ENCODE results near the gene C3orf20. TPM values are rescaled to one million over a fixed set of nuclear protein-coding genes. Genes with fewer than 3 reads are reported as not detected.

C3orf20 gene
- total and polyA plus RNA-seq, 7 experiments from 2014 or later = 0.05 to 0.81 (median 0.29) TPM; not detected in 1

- H3K36me3 Mint-ChIP-seq = peaks cover 0 to 26% (median 6%) of the 10 kb centered on the region in 5 donors
- no peak overlapping the region for H3K4me3 ChIP-seq (ENCODE audit: low read length)
- no peaks in the 10 kb centered on the region for H3K36me3 ChIP-seq (ENCODE audit: control insufficient read depth in 2 of 3, insufficient read depth in 3 of 3, low read length in 3 of 3)
- H3K4me1 ChIP-seq (ENCODE audit: control insufficient read depth in 2 of 2, insufficient read depth in 2 of 2, low read length in 2 of 2) = no peaks in the 10 kb centered on the region
- ChIA-PET POLR2A (no interaction called here), CTCF (no interaction called here)
- no peak overlapping the region for H3K27ac Mint-ChIP-seq
- DNase-seq (no peak), ATAC-seq (no peak)
- no peaks in the 10 kb centered on the region for H3K27me3 Mint-ChIP-seq
- H3K27ac ChIP-seq (ENCODE audit: low read depth, low read length) = no peak overlapping the region
- no peaks in the 10 kb centered on the region for H3K27me3 ChIP-seq (ENCODE audit: control insufficient read depth in 2 of 2, insufficient read depth in 2 of 2, low read length in 2 of 2)
- H3K4me3 Mint-ChIP-seq = no peak overlapping the region
- H3K9me3 Mint-ChIP-seq = no peaks in the 10 kb centered on the region
- intact Hi-C loops (cut with micrococcal nuclease) = no loop called here
- no peaks in the 10 kb centered on the region for H3K4me1 Mint-ChIP-seq
- no peaks in the 10 kb centered on the region for H3K9me3 ChIP-seq (ENCODE audit: control insufficient read depth in 2 of 3, low read length in 3 of 3)
These were observed 50.9 kb downstream of the C3orf20 start for GRCh38 chr3:14725564-14726440.

GRCh38 chr3:14726441-14726780 lies 51.5 kb downstream of the C3orf20 start:
- Histone ChIP-seq H3K27ac (ENCODE audit: low read depth, low read length) (no peak overlapping the region), H3K27me3 (ENCODE audit: control insufficient read depth in 2 of 2, insufficient read depth in 2 of 2, low read length in 2 of 2) (no peaks in the 10 kb centered on the region), H3K36me3 (ENCODE audit: control insufficient read depth in 2 of 3, insufficient read depth in 3 of 3, low read length in 3 of 3) (no peaks in the 10 kb centered on the region), H3K9me3 (ENCODE audit: control insufficient read depth in 2 of 3, low read length in 3 of 3) (no peaks in the 10 kb centered on the region), H3K4me3 (ENCODE audit: low read length) (no peak overlapping the region), H3K4me1 (ENCODE audit: control insufficient read depth in 2 of 2, insufficient read depth in 2 of 2, low read length in 2 of 2) (no peaks in the 10 kb centered on the region)
- intact Hi-C loops (cut with micrococcal nuclease) = no loop called here
- H3K4me3 Mint-ChIP-seq = no peak overlapping the region
- peaks cover 0 to 22% (median 6%) of the 10 kb centered on the region in 5 donors for H3K36me3 Mint-ChIP-seq
- no peaks in the 10 kb centered on the region for H3K4me1 Mint-ChIP-seq
- no peak for DNase-seq
- H3K27me3 Mint-ChIP-seq = no peaks in the 10 kb centered on the region
- ChIA-PET POLR2A (no interaction called here), CTCF (no interaction called here)
- H3K9me3 Mint-ChIP-seq = no peaks in the 10 kb centered on the region
- no peak overlapping the region for H3K27ac Mint-ChIP-seq
- ATAC-seq = no peak

- no peaks in the 10 kb centered on the region for H3K27me3 ChIP-seq (ENCODE audit: control insufficient read depth in 2 of 2, insufficient read depth in 2 of 2, low read length in 2 of 2)
- Mint-ChIP-seq H3K27me3 (no peaks in the 10 kb centered on the region), H3K9me3 (no peaks in the 10 kb centered on the region), H3K4me1 (no peaks in the 10 kb centered on the region), H3K36me3 (peaks cover 0 to 10% (median 0%) of the 10 kb centered on the region in 5 donors), H3K4me3 (no peak overlapping the region), H3K27ac (no peak overlapping the region)
- H3K4me3 ChIP-seq (ENCODE audit: low read length) = no peak overlapping the region
- no peaks in the 10 kb centered on the region for H3K4me1 ChIP-seq (ENCODE audit: control insufficient read depth in 2 of 2, insufficient read depth in 2 of 2, low read length in 2 of 2)
- no peaks in the 10 kb centered on the region for H3K36me3 ChIP-seq (ENCODE audit: control insufficient read depth in 2 of 3, insufficient read depth in 3 of 3, low read length in 3 of 3)
- ChIA-PET CTCF (no interaction called here), POLR2A (no interaction called here)
- H3K9me3 ChIP-seq (ENCODE audit: control insufficient read depth in 2 of 3, low read length in 3 of 3) = no peaks in the 10 kb centered on the region
- DNase-seq (no peak), ATAC-seq (no peak)
- intact Hi-C loops (cut with micrococcal nuclease) = no loop called here
- no peak overlapping the region for H3K27ac ChIP-seq (ENCODE audit: low read depth, low read length)
These were observed 53.2 kb downstream of the C3orf20 start for GRCh38 chr3:14728113-14728512.

- peaks cover 0 to 10% (median 0%) of the 10 kb centered on the region in 5 donors for H3K36me3 Mint-ChIP-seq
- peaks cover 0 to 5% (median 0%) of the 10 kb centered on the region in 5 donors for H3K27me3 Mint-ChIP-seq
- Histone ChIP-seq H3K9me3 (ENCODE audit: control insufficient read depth in 2 of 3, low read length in 3 of 3) (no peaks in the 10 kb centered on the region), H3K4me1 (ENCODE audit: control insufficient read depth in 2 of 2, insufficient read depth in 2 of 2, low read length in 2 of 2) (no peaks in the 10 kb centered on the region), H3K4me3 (ENCODE audit: low read length) (no peak overlapping the region), H3K27me3 (ENCODE audit: control insufficient read depth in 2 of 2, insufficient read depth in 2 of 2, low read length in 2 of 2) (no peaks in the 10 kb centered on the region), H3K36me3 (ENCODE audit: control insufficient read depth in 2 of 3, insufficient read depth in 3 of 3, low read length in 3 of 3) (no peaks in the 10 kb centered on the region), H3K27ac (ENCODE audit: low read depth, low read length) (no peak overlapping the region)
- ChIA-PET POLR2A (interaction anchor here (0.7 kb wide), 1 partner anchor 19 kb away, joined by 4 read pairs; no protein-coding TSS in a partner anchor), CTCF (no interaction called here)
- DNase-seq (no peak), ATAC-seq (no peak)
- no peak overlapping the region for H3K4me3 Mint-ChIP-seq
- intact Hi-C loops (cut with micrococcal nuclease) = no loop called here
- H3K9me3 Mint-ChIP-seq = no peaks in the 10 kb centered on the region
- no peak overlapping the region for H3K27ac Mint-ChIP-seq
- H3K4me1 Mint-ChIP-seq = no peaks in the 10 kb centered on the region
These were observed 55.9 kb downstream of the C3orf20 start for GRCh38 chr3:14730703-14731382.

GRCh38 chr3:14740983-14741382 lies 66.0 kb downstream of the C3orf20 start:
- Mint-ChIP-seq H3K36me3 (peaks cover 0 to 8% (median 4%) of the 10 kb centered on the region in 5 donors), H3K27me3 (peaks cover 9 to 41% (median 21%) of the 10 kb centered on the region in 5 donors), H3K4me1 (no peaks in the 10 kb centered on the region), H3K4me3 (no peak overlapping the region), H3K9me3 (peaks cover 0 to 13% (median 5%) of the 10 kb centered on the region in 11 donors), H3K27ac (no peak overlapping the region)
- no peak for ATAC-seq
- CTCF ChIA-PET = no interaction called here
- no peaks in the 10 kb centered on the region for H3K9me3 ChIP-seq (ENCODE audit: control insufficient read depth in 2 of 3, low read length in 3 of 3)
- no peak overlapping the region for H3K4me3 ChIP-seq (ENCODE audit: low read length)
- H3K36me3 ChIP-seq (ENCODE audit: control insufficient read depth in 2 of 3, insufficient read depth in 3 of 3, low read length in 3 of 3) = no peaks in the 10 kb centered on the region
- H3K27me3 ChIP-seq (ENCODE audit: control insufficient read depth in 2 of 2, insufficient read depth in 2 of 2, low read length in 2 of 2) = no peaks in the 10 kb centered on the region
- H3K27ac ChIP-seq (ENCODE audit: low read depth, low read length) = no peak overlapping the region
- H3K4me1 ChIP-seq (ENCODE audit: control insufficient read depth in 2 of 2, insufficient read depth in 2 of 2, low read length in 2 of 2) = no peaks in the 10 kb centered on the region
- no peak for DNase-seq
- intact Hi-C loops (cut with micrococcal nuclease) = loop anchor here in 1 of 2 donors (5.0 kb wide), 1 partner anchor 811 kb away; no protein-coding TSS in a partner anchor
- POLR2A ChIA-PET = interaction anchor here (0.5 kb wide), 1 partner anchor 9 kb away, joined by 4 read pairs; no protein-coding TSS in a partner anchor

- Histone ChIP-seq H3K27ac (ENCODE audit: low read depth, low read length) (no peak overlapping the region), H3K36me3 (ENCODE audit: control insufficient read depth in 2 of 3, insufficient read depth in 3 of 3, low read length in 3 of 3) (no peaks in the 10 kb centered on the region), H3K27me3 (ENCODE audit: control insufficient read depth in 2 of 2, insufficient read depth in 2 of 2, low read length in 2 of 2) (no peaks in the 10 kb centered on the region), H3K4me3 (ENCODE audit: low read length) (no peak overlapping the region), H3K4me1 (ENCODE audit: control insufficient read depth in 2 of 2, insufficient read depth in 2 of 2, low read length in 2 of 2) (no peaks in the 10 kb centered on the region), H3K9me3 (ENCODE audit: control insufficient read depth in 2 of 3, low read length in 3 of 3) (no peaks in the 10 kb centered on the region)
- ChIA-PET POLR2A (interaction anchor here (0.5 kb wide), 1 partner anchor 8 kb away, joined by 4 read pairs; no protein-coding TSS in a partner anchor), CTCF (no interaction called here)
- Mint-ChIP-seq H3K27ac (no peak overlapping the region), H3K9me3 (peaks cover 0 to 13% (median 5%) of the 10 kb centered on the region in 11 donors), H3K27me3 (peaks cover 9 to 42% (median 21%) of the 10 kb centered on the region in 5 donors), H3K4me3 (no peak overlapping the region), H3K36me3 (peaks cover 0 to 8% (median 4%) of the 10 kb centered on the region in 5 donors), H3K4me1 (no peaks in the 10 kb centered on the region)
- no peak for DNase-seq
- intact Hi-C loops (cut with micrococcal nuclease) = loop anchor here in 1 of 2 donors (5.0 kb wide), 1 partner anchor 811 kb away; no protein-coding TSS in a partner anchor
- ATAC-seq = no peak
These were observed 66.6 kb downstream of the C3orf20 start for GRCh38 chr3:14741510-14741909.

All from naive thymus-derived CD4-positive, alpha-beta T cell (primary cell).